ENCODE data around the gene TOM1.

DNA sequence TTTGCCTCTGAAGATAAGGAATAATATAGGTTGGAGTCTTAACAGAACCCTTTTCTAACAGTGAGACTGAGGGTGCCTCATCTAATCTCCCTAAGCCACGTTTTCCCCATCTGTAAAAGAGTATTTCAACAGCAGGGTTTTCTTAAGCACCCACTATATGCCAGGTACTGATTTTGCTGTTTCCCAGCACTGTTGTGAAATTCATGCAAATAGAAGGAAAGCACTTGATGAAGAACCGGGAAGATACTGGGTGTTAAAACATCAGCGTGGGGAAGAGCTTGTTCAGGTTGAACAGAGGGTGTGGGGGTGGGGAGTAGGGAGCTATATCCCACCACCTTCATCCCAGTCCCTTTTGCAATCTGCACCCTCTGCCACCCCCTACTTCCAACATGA, 84.0 kb downstream of the TOM1 start:
- TF ChIP-seq POLR2A (IDR thresholded peaks at IDR 0.05) (no peak), EP300 (IDR thresholded peaks at IDR 0.05) (no peak)
- TF ChIP-seq, protein P1, sequence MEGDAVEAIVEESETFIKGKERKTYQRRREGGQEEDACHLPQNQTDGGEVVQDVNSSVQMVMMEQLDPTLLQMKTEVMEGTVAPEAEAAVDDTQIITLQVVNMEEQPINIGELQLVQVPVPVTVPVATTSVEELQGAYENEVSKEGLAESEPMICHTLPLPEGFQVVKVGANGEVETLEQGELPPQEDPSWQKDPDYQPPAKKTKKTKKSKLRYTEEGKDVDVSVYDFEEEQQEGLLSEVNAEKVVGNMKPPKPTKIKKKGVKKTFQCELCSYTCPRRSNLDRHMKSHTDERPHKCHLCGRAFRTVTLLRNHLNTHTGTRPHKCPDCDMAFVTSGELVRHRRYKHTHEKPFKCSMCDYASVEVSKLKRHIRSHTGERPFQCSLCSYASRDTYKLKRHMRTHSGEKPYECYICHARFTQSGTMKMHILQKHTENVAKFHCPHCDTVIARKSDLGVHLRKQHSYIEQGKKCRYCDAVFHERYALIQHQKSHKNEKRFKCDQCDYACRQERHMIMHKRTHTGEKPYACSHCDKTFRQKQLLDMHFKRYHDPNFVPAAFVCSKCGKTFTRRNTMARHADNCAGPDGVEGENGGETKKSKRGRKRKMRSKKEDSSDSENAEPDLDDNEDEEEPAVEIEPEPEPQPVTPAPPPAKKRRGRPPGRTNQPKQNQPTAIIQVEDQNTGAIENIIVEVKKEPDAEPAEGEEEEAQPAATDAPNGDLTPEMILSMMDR (IDR thresholded peaks at IDR 0.05) = no peak

Data from ovary (tissue), 3 donors.